NCI-H226 (cell line): ENCODE measurements around the gene TANGO2.

Source experiments
- DNase-seq: peaks from one replicate; pipeline ENCODE4 v3.0.0-alpha.2; 2015

TANGO2 gene

DNA sequence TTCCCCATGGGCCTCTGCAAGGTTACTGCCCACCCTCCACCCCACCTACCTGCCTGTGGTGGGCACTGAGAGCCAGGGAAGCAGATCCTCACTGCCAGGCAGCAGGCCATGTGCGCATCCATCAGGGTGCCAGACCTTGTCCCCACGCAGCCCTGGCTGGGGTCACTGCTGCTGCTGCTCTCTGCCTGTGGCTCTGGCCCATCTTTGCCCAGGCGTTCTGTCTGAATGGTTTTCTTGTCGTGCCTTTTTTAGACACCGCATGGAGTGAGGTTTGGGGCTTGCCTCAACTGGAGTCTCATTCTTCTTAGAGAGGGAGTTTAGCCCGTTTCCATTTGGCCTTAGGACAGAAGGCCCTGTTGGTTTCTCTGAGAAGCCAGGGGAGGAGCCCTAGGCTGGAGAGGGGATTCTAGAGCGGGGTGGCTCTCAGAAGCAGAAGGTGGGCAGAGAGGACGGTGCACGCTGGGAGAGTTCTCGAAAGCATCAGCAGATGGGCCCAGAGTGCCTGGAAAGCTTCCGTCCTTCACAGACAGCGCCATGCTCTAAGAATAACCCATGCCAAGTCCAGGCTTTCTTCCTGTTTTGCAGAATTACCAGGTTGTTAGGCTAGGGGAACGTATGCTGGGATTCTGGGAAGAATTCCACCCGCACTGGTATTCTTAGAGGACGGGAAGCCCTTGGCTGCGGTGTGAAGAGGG, 8.1 kb downstream of the TANGO2 start:
- no peak for DNase-seq

DNA sequence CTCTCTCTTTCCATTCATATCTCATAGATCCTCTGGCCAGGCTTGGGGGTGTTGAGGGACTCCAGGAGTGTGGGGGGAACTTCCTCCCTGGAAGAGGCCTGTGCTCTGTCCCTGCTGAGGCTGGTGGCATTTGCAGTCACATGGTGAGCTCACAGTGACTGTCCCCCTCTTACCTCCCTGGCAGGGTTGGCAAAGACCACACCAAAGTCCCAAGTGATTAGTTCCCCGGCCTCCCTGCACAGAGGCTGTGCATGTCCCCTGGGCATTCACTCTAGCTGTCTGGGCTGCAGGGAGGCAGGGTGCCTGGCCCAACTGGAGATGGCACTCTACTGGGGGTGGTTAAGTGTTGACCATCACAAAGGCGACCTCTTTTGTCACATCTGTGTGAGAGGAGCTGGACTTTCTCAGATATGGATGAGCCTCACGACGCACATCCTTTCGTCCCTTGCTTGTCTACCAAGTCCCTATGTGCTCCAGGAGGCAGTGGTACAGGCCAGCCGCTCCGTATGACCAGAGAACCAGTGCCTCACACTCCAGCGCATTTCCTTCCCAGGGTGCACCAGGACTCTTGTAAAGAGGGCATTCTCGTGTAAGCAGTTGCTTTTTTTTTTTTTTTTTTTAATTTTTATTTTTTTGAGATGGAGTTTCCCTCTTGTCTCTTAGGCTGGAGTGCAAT, 8.8 kb downstream of the TANGO2 start:
- no peak for DNase-seq

DNA sequence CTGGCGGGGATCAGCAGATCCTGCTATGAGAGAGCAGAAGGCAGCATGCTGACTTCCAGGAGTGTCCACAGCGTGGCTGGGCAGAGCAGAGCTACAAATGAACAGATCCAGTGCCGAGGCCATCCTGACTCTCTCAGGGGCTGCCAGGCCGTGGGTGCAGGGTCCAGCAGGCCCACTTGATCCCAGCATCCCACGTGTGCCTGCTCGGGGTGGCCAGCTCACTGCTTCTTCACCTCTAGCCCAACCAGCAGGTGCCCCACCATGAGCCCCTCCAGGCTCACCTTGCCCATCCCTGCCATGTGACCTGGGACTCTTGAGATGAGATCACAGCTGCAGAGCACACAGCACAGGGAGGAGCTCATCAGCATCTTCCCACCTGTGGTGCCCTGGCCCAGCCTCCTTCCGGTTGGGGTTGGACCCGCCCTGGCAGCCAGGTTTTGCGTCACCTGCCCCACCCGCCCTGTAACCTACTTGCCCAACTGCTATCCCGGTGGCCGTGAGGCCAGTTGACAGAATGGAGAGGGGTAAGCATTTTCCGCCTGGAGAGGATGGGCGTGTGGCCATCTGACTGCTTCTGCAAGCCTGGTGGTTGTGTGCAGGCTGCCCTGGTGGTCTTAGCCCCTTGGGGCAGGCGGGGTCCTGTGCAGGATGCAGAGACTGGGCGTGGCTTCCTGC, 11.0 kb downstream of the TANGO2 start:
- DNase-seq: no peak

DNA sequence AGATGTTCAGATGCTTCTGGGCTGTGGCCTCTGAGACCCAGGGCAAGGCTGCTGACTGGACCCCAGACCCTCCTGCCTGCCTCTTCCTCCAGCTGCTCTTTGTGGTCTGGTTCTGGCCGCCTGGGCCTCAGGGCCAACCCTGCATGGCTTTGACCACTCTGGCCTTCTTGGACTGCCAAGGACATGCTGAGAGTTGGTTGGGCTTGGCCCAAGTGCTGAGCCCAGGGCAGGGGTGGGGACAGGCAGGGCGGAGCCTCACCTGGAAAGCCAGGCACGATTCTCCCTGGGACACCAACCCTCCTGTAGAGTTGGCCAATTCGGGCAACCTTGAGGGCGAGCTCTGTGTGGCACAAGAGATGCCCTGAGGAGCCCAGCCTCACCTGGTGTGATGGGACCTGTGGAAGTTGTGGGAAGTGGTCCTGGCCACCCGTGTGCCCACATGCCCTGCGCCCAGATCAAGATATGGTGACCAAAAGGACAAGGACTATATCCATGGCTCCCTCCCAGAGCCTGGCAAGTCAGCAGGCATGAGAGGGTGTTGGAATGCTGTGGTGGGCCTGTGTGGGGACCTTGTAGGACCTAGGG, 11.6 kb downstream of the TANGO2 start:
- DNase-seq: no peak

DNA sequence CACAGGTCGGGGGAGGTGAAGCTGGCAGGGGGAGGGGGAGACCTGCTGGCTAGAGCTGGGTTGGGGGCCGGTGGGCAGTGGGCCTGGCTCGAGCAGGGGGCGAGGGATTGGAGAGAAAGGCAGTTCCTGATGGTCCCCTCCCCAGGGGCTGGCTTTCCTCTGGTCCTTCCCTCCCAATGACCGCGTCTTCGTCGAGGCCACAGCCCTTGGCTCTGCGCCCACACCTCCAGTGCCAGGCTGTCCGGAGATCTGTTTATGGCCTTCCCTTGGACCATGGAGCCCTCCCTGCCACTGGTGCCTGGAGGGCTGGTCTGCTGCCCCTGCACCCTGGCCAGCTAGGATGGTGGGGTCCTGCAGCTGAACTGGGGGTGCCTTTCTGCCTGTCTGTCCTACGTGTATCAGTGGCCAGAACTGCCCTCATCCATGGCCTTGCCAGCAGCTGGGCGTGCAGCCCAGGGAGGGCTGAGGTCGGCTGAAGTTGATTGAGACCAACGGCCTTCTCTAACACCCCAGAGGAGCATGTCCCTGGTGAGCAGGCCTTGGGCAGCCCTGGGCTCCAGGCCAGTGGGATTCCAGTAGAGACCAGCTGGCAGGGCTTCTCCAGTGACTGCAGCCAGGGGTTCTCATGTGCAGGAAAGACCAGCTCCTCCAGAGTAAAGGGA, 12.3 kb downstream of the TANGO2 start:
- DNase-seq: no peak

DNA sequence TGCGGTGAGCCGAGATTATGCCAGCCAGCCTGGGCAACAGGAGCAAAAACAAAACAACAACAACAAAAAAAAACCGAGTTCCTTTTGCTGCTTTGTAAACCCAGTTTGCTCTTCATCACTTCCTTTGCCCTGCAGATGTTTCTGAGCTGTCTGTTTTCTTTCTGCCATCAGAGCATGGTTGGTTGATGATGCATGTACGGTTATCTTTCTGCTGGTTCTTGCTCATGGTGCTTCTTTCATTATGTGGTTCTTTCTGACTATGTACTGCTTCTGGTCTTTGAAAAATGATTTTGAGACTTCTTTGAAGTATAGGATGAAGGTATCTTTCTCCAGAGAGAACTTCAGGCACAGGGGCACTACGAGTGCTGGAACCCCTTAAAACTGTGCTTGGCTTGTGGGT, 13.2 kb downstream of the TANGO2 start:
- no peak for DNase-seq

DNA sequence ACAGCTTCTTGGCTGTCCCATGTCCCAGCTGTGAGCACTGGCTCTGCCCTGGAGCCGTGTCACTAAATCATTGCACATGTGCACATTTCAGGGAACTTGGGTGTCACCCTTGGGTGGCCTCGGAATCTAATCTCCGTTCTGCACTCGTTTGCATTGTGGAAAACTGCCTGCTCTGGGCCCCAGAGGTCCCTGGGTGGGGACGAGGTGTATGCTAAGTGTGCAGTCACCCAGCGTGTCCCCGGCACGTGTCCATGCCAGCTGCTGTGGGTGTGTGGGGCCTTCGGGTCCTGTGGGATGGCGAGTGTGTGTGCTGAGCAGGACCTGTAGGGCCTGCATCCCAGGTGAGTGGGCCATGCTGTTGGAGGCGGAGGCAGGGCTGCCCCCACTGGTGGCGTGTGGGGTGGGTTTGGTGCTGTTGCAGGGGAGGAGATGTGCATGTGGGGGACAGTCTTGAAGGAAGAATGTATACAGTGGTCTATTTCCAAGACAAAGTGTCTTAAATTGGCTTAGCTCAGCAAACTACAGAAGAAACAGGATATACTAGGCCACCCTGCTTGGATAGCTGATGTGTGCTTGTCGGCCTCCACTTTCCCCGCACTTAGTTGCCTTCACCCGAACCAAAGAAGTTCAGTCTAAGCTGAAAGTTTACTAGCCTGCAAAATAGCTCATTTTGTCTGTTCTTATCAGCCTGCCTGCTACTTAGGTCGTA, 14.6 kb downstream of the TANGO2 start:
- no peak for DNase-seq

DNA sequence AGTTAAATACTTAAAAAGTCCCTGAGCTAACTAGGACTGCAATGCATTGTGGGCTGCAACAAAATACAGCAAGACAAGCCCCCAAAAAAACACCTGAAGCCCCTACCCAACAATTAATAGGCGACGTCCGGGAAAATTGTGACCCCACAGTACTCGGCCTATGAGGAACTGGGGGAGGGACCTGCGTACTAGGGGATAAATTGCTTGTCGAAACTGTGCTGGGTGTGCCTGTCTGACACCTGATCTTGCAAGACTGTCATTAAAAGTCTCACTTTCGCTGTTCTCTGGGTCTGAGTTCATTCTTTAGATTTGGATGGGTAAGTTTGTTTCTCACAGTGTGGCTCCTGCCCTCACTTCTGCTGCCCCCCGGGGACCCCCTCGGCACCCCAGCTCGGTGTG, 15.2 kb downstream of the TANGO2 start:
- no peak for DNase-seq

DNA sequence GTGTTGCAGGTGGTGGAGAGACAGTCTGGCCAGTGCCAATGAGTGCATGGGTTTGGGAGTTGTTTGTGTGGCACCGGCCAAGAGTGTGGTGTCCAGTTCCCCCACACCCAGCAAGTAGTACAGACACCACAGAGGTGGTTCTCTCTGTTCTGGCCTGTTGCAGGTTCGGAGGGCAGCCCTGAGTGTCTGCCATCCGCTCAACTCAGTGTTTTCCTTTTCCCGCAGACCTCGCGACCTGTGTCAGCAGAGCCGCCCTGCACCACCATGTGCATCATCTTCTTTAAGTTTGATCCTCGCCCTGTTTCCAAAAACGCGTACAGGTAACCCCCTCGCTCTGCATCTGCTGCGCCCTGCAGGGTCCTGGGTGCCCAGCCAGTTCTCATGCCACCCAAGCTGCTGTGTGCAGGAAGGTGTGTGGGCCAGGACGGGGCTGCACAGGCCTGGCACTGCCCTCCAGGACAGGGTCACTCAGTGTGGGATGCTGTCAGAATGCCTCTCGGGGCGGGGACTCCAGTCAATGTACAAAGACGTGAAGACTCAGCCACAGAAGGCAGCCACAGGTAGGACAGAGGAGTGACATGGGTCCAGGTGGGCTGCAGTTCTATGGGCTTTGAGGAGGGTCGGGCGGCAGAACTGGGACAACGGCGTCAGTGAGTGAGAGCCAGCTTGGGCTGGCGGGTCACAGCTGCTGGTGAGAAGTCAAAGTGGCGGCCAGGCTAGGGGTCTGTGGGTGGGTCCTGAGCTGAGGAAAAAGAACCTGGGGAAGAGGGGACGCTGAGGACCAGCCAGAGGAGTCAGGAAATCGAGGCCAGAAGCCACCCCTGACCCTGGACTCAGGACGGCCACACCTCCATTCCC, 15.9 kb downstream of the TANGO2 start:
- no peak for DNase-seq

DNA sequence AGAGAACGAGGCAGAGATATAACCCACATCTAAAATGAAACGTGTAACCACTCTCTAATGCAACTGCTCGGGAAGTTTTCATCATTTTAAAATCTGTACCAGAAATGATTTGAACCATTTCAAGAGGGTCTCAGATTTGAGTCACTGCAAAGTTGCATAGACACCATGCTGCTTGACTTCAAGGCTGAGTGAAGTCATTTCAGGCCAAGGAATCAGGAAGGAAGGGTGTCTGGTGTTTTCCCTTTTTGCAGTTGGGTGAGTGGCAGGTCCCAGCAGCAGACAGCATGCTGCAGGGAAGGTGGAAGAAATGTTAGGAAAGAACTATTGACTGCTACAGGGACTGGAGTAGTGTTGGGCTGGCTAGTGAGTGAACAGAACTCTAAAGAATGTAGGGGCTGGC, 16.5 kb downstream of the TANGO2 start:
- no peak for DNase-seq

DNA sequence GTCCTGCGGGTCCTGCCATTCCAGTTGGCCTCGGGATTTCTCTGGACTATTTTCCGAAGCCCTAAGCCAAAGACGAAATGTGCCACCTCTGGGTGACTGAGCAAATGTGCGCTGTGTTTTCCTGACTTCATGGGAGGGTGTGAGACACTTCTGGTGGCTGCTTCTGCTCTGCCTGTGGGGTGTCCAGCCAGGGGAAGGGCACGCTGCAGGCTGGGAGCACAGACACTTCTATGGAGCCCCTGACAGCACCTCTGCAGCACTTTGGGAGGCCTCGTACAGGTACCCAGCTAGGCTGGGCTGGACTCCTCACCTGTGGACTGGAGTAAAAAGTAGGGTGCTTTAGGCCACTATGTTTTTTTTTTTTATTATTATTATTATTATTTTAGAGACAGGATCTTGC, 17.7 kb downstream of the TANGO2 start:
- DNase-seq: no peak

DNA sequence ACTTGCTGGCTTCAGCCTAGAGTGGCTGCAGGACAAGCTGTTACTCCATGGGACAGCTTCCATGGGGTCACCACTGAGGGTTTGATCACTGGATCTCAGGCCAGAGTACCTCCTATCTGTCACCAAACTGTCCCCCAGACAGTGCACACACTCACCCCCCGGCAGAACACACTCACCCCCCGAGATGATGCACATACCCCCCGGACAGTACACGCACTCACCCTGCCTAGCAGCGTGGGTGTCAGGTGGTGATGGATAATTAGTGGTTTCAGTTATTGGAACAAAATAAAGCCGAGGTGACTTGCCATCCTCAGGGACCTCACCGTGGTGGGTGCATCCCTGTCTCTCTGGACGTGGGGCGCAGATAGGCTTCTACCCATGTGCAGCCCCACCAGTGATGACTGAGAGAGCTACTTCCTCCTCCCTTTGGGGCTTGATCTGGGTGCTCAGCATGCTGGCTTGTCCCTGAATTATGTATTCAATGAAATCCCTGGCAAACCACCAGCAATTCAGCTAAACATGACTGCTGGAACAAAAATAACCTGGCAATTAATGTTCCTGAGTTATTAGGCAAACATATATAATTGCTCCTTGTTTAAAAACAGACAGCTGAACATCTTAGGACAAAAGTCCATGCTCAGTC, 18.9 kb downstream of the TANGO2 start:
- no peak for DNase-seq

DNA sequence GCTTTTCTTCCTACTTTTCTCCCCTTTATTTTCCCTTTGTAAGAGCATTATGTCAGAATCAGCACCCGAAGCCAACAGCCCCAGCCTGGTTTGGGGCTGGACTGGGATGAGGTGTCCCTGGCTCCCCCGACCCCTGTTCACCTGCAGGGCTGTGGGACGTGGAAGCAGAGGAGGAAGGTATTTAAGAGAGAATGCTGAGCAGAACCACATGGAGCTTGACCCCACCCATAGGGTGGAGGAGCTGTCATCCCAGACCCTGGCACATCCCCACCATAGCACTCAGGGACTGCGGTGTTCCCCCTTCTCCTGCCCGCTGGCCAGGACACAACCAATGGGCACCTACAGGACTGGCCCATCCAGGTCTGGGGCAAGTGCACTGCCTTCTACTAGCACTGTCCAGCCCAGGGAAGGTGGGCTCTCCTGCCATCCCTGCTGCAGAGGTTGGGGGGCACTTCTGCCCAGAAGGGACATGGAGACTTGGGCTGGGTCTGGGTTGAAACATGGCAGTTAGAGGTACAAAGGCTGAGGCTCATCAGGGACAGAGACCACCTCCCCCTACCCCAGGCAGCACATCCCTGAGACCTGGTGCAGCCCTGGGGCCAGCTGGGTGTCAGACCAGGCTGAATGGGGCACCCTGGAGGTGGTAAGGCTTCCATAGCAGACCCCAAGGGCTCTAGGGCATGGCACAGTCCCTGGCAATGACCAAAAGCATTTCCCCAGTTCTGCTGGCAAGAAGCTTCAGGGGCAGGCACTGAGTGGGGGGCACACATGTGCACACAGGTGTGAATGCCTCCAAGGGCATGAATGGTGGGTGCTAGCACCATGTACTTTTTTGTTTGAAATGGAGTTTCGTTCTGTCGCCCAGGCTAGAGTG, 19.7 kb downstream of the TANGO2 start:
- DNase-seq: no peak

DNA sequence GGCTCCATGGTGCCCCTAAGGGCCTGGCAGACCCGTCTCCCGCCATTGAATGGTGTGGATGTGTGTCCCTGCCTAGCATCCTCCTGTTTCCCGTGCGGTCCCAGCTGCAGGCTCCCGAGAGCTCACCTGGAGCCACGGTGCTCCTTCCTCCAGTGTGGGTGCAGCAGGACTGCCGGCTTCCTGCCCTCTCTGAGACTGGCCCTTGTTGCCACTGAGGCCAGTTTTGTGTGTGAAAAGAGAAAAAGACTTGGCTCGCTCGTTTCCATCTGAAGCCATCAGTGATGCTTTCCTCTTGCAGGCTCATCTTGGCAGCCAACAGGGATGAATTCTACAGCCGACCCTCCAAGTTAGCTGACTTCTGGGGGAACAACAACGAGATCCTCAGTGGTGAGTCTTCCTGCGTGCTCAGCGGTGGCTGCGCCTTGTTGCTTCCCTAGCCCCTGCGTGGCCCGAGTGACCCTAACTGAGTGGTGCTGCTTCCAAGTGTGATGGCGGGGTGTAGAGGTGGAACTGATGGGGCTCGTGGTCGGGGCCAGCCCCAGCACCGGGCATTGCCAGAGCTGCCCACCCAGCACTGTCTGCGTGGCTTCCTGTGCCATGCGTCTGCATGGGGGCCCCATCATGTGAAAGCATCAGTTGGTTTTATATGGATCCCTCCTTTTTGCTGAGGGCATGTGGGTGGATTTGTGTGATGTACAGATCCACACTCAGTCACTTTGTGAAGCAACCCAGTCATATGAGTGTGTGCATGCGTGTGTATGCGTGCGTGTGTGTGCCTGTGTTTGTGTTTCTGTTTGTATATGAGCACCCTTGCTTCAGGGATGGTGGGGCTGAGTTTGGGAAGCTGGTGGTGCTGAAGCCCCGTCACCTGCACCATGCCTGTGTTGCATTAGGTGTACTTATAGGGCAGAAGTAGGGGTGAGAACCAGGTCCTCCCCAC, 22.4 kb downstream of the TANGO2 start:
- DNase-seq: no peak

DNA sequence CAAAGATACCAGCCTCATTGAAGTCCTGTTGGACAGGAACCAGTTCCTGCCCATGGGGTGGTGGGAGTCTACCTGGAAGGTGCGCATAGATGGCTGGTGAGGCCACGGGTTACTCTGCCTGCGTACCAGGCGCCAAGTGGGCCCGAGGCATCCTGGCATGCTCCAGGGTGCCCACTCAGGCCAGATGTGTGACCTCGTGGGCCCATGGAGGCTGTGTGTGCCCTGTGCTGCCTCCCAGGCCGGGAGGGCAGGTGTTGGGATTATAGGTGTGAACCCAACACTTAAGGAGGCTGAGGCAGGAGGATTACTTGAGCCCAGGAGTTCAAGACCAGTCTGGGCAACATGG, 23.1 kb downstream of the TANGO2 start:
- DNase-seq: no peak

DNA sequence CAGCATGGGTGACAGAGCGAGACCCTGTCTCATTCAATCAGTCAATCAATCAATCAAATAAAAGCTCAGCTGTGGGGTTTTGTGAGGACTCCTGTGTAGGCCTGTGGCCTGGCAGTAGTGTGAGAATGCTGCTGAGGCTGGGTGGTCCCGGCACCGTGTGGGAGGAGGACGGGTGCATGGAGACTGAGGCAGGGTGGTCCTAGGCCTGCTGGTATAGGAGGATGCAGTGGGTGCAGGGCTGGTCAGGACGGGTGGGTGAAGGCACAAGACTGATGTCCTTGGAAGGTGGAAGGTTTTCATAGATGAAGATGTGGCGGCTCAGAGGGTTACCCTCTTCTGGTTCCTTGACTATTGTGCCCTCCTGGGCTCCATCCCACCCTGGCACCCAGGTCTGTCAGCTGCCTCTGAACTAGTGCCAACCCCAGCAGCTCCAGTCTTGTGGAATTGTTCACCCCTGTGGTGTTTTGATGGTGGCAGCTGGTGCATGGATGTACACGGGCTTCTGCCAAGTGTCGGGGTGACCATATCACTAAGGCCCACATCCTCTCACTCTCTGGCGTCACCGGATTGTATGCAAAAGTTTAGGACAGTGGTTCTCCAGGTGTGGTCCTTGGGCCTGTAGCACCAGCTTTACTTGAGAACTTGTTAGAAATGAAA, 23.7 kb downstream of the TANGO2 start:
- DNase-seq: no peak

DNA sequence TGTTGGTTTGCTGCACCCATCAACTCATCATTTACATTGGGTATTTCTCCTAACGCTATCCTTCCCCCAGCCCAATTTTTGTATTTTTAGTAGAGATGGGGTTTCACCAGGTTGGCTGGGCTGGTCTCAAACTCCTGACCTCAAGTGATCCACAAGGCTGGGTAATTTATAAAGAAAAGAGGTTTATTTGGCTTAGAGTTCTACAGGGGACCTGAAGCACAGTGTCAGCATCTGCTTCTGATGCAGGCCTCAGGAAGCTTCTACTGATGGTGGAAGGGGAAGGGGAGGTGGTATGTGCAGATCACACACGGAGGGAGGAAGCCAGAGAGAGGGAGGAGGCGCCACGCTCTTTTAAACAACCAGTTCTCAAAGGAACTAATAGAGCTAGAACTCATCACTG, 25.8 kb downstream of the TANGO2 start:
- no peak for DNase-seq

DNA sequence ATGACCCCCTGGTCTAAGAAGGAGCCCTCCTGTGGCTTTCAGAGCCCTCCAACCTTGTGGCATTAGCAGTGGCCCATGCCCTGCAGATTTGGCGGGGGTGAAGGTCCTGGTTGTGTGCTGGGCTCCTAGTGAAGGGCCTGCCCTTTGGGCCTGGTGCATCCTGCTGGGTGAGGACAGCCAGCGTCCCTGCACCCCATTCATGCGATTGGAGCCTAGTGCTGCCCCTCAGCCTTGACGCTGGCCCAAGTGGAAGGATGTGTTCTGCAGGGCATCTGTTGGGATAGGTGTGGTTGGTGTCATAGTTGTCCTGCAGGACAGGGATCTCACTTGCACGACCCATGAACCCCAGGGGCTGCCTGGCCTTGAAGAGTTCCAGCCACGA, 31.0 kb downstream of the TANGO2 start:
- DNase-seq: no peak
